ENCODE results near the gene RAB38. TPM values are rescaled to one million over a fixed set of nuclear protein-coding genes. Genes with fewer than 3 reads are reported as not detected.

The RAB38 gene
- total RNA-seq, 1 experiment from 2014 or later: 18.7 TPM

- no CpG with 5 or more reads among the region's 1 CpG for WGBS (ENCODE audit: extremely low coverage, insufficient read length, low lambda C conversion rate)
- Histone ChIP-seq H3K23ac (ENCODE audit: insufficient read length, low read depth, low read length) (no peak overlapping the region), H3K27ac (ENCODE audit: insufficient read length, low read depth, low read length) (no peak overlapping the region), H3K27me3 (ENCODE audit: insufficient read depth, low read length) (no peaks in the 10 kb centered on the region), H2AFZ (ENCODE audit: low read length) (no peak overlapping the region), H2BK120ac (ENCODE audit: low read depth, low read length, poor library complexity, severe bottlenecking) (no peak overlapping the region), H3K9me3 (ENCODE audit: control insufficient read depth, low read depth, low read length) (no peaks in the 10 kb centered on the region), H2BK12ac (ENCODE audit: insufficient read length, low read depth, low read length) (no peak overlapping the region), H4K5ac (ENCODE audit: insufficient read length, low read depth, low read length) (no peak overlapping the region), H3K4ac (ENCODE audit: low read depth, low read length) (no peak overlapping the region), H3K79me1 (ENCODE audit: insufficient read depth, low read depth, low read length, poor library complexity, severe bottlenecking) (no peaks in the 10 kb centered on the region), H2BK5ac (ENCODE audit: insufficient read length, low read length) (no peak overlapping the region), H3K9ac (ENCODE audit: extremely low read depth, insufficient read length, low read length) (no peak overlapping the region), H2AK5ac (ENCODE audit: insufficient read length, low read length) (no peak overlapping the region), H3K14ac (ENCODE audit: insufficient read depth, low read length) (no peak overlapping the region), H4K8ac (replicated peaks; ENCODE audit: insufficient read length, low read depth, low read length) (no peak overlapping the region), H3T11ph (ENCODE audit: low read length) (no peak overlapping the region), H2BK20ac (ENCODE audit: low read depth, low read length, poor library complexity, severe bottlenecking) (no peak overlapping the region), H4K20me1 (ENCODE audit: control insufficient read depth, insufficient read depth, insufficient read length) (no peaks in the 10 kb centered on the region), H3K56ac (ENCODE audit: insufficient read length, low read depth, low read length) (no peak overlapping the region), H3K18ac (ENCODE audit: insufficient read length, low read depth, low read length) (no peak overlapping the region), H3K79me2 (ENCODE audit: insufficient read depth, low read length) (no peaks in the 10 kb centered on the region), H3K23me2 (ENCODE audit: insufficient read length, low read depth, low read length, poor library complexity, severe bottlenecking) (no peaks in the 10 kb centered on the region), H3K4me1 (ENCODE audit: insufficient read depth, low read length) (no peaks in the 10 kb centered on the region; the same call in 1 of the 2 replicates), H4K91ac (ENCODE audit: insufficient read length, low read depth, low read length) (no peak overlapping the region), H3K4me2 (ENCODE audit: insufficient read depth, insufficient read length, low read length) (no peak overlapping the region), H2BK15ac (ENCODE audit: low read depth, low read length) (no peak overlapping the region)
- H3K4me3 Mint-ChIP-seq: no peak overlapping the region
- peaks cover 0 to 11% (median 3%) of the 10 kb centered on the region in 3 experiments; a peak in 1 of 7 replicates for H3K36me3 Mint-ChIP-seq (ENCODE audit: insufficient read depth in 1 of 3, low read depth in 3 of 3)
- H3K27me3 Mint-ChIP-seq (ENCODE audit: low read depth): no peaks in the 10 kb centered on the region
- no peak for DNase-seq
- H3K27ac Mint-ChIP-seq: no peak overlapping the region
- H3K9me3 Mint-ChIP-seq: no peaks in the 10 kb centered on the region
- peaks cover 9 to 10% of the 10 kb centered on the region in 2 experiments for H3K4me1 Mint-ChIP-seq
- no peak for TF ChIP-seq CTCF (conservative IDR thresholded peaks at IDR 0.05)
These were observed 35.4 kb downstream of the RAB38 start for GRCh38 chr11:88139865-88140264.

Measured in H9 (cell line).